Astrocyte of the spinal cord (primary cell): ENCODE results near the gene MAT2B.
A peak's percentile ranks its signal among the peaks of the same experiment; 100 is the strongest.

Experiments used
- DNase-seq: peaks from one replicate; pipeline ENCODE4 v3.0.0; 2011; ENCODE audit warnings: low read depth, low spot score
- H3K4me3 ChIP-seq: 2 replicates; pipeline ENCODE4 v1.5.1; 2011; ENCODE audit warnings: low read depth, mild to moderate bottlenecking, low read length, moderate library complexity
- in situ Hi-C: cut with HindIII; loops from 2 replicates; pipeline ENCODE4 v1.10.0; 2017; ENCODE audit warnings: low sequenced_read_pairs
- TF ChIP-seq, protein P1 (sequence below): IDR thresholded peaks from 2 replicates; pipeline ENCODE4 v1.5.1; 2012; ENCODE audit warnings: low read depth, mild to moderate bottlenecking, low read length, inconsistent platforms

MAT2B gene

DNA sequence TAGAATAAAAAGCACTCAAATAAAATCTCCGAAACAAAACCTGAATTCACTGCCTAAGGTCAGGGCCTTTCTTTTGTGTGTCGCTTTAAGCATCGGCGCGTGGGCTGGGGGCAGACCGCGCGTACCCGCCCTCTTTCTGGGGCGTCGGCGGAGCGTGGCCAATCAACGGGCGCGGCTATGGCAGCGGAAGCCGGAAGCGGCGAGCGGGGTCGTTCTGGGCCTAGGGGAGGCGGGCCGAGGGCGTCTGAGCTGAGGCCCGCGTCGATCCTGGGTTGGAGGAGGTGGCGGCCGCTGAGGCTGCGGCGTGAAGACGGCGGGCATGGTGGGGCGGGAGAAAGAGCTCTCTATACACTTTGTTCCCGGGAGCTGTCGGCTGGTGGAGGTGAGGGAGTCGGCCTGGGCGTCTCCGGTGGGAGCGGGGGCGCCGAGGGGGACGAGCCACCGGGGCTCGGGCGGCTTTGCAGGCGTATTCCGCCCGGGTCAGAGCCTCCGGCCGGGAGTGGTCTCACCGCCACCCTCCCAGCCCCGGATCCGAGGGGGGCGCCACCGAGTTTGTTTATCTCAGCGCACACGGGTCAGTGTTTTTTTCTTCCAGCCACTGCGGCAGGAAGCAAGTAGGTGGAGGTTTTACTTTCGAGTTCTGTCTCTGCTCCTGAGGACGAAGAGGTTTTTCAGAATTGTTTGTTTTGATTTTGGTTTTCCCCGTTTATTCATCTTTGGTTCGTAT, at the start of gene MAT2B:
Gene MAT2B (plus strand): TSS at position 252 of the 727 bp plus-strand sequence. CDS start 68 bp downstream, at position 320.
- TF ChIP-seq, protein P1, sequence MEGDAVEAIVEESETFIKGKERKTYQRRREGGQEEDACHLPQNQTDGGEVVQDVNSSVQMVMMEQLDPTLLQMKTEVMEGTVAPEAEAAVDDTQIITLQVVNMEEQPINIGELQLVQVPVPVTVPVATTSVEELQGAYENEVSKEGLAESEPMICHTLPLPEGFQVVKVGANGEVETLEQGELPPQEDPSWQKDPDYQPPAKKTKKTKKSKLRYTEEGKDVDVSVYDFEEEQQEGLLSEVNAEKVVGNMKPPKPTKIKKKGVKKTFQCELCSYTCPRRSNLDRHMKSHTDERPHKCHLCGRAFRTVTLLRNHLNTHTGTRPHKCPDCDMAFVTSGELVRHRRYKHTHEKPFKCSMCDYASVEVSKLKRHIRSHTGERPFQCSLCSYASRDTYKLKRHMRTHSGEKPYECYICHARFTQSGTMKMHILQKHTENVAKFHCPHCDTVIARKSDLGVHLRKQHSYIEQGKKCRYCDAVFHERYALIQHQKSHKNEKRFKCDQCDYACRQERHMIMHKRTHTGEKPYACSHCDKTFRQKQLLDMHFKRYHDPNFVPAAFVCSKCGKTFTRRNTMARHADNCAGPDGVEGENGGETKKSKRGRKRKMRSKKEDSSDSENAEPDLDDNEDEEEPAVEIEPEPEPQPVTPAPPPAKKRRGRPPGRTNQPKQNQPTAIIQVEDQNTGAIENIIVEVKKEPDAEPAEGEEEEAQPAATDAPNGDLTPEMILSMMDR, result peak; percentile 48
- H3K4me3 ChIP-seq, result peak within 1 kb of the TSS; percentile 63
- in situ Hi-C loops, result no loop called here
- DNase-seq, result peak; percentile 96

DNA sequence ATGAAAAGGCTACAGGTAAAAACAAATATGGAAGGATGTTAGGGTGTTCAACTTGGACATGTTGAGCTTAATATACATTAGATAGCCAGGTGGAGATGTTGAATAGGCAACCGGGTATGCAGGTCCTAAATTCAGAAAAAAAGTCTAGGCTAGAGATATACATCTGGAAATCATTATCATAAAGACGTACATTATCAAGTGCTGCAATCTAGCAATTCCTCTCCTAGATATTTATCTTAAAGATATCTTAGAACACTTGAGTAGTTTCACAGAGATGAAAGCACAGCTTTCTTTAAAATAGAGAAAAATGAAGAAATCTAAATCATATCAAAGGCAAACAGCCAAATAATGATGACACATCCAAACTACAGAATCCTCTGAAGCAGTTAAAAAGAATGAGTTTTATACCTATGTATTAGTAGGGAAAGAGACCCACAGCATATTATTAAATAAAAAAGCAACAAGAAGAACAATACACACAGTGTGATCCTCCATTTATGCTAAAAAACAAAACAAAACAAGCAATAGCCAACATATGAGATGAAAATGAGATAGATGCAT, 49.3 kb upstream of the MAT2B start:
- TF ChIP-seq, protein P1, result no peak
- no peak for DNase-seq
- in situ Hi-C loops, result no loop called here
- H3K4me3 ChIP-seq, result no peak overlapping the region

DNA sequence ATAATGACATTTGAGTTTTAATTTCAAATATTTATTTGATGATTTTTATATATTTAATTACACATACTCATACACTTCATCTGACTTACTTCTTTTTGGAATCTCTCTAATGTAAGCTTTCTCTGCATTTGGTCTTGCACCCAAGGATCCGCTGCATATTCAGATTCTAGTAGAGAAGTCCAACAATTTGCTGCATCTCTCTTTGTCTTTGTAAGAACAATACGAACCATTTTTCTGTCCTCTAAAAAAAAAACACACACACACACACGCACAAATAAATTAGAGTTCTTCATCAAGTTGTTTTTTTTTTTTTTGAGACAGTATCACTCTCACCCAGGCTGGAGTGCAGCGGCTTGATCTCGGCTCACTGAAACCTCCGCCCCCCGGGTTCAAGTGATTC, 48.6 kb upstream of the MAT2B start:
- no peak for DNase-seq
- H3K4me3 ChIP-seq, result no peak overlapping the region
- TF ChIP-seq, protein P1, result no peak
- in situ Hi-C loops, result no loop called here

DNA sequence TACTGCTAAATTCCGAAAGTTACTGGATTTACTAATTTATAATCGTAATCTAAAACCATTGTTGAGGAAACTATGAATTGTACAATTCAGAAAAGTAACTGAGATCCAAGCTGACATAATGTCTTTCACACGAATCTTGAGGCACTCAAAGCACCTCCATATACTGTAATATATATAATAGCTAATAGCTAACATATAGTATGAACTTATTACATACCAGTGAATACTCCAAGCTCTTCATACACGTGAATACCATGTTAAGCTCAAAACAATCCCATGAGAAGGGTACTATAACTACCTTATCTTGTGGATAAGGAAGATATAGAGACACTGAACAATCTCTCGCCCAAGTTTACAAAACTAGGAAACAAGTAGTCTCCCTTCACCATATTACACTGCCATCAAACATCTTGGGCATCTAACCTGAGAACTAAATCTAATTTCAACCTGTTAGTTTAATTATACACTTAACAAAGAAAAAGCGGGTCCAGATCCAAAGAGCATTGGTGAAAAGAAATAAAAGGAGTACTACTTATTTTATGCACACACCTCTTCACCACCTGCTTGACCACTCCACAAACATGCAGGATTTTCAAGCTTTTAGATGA, 46.5 kb upstream of the MAT2B start:
- TF ChIP-seq, protein P1, result no peak
- H3K4me3 ChIP-seq, result peak overlapping the region; percentile 88
- no peak for DNase-seq
- in situ Hi-C loops, result no loop called here

DNA sequence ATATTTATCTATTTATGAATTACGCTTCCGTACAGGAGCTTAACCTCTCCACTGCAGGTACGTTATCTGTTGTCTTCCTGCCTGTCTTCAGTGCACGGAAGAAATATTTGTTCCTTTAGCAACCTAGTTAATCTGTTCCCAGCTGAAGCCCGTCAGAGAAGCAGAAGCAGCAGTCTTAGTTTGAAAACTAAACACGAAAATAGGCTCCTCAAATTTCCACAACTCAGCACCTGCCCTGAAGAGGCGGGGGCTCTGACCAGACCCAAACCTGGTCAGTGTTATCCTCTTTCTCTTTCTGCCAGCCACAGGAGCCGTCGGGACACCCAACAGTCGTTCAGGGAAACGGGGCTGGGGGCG, 46.0 kb upstream of the MAT2B start:
- peak overlapping the region; percentile 88 for H3K4me3 ChIP-seq
- DNase-seq, result no peak
- TF ChIP-seq, protein P1, result no peak
- in situ Hi-C loops, result no loop called here

DNA sequence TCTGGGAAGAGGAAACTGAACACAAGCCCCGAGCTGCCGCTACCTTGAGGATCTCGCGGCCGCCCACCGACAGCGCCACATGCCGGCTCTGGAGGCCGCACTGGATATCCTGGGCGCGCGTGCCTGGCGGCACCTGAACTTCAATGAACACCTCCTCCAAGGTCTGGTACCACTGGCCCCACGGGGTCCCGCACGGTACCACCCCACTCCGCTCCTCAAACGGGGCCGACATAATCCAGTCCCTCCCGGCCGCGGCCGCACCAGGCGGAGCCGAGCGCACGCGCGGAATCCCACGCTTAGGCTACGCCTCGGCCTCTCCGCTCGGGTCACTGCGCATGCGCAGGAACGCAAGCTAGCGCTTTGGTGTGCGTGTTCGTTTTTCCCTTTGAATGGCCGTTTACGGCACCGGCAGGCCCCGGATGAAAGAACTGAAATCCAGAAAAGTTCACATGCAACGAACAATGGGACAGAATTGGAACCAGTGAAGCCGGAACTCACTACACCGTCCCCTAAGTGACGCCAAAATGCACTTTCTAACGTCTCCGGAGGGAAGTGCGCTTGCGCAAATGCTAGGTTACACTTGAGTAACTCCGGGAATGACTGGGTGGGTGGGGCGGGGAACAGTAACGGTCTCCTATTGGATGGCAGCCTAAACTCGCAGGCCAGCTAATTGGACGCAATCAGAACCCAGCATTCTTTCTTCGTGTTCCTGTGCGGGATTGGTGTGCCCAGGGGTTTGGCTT, 45.4 kb upstream of the MAT2B start, which contains the start of gene NUDCD2:
Gene NUDCD2 (minus strand): TSS at position 284 of the 743 bp plus-strand sequence. CDS start 52 bp downstream, at position 232.
- in situ Hi-C loops, result no loop called here
- TF ChIP-seq, protein P1, result peak; percentile 44
- DNase-seq, result peak; percentile 98
- H3K4me3 ChIP-seq, result peak within 1 kb of the TSS; percentile 88
